HG03520 (cell line): Measurements from ENCODE around the gene SLC22A23.
"Not testable (repeated sequence)": the region's sequence is repeated elsewhere in the genome, so short reads cannot be mapped to it uniquely, and the experiment has no call there.

Source experiments
- ATAC-seq: cut with Tn5 transposase; IDR thresholded peaks from one replicate; pipeline ENCODE4 v1.9.1; 2021; ENCODE audit warnings: mild to moderate bottlenecking, moderate library complexity; ENCODE audit not compliant: unreplicated experiment

The SLC22A23 gene

GRCh38 chr6:3389390-3390167 is 67.3 kb downstream of the SLC22A23 start:
- no peak for ATAC-seq

GRCh38 chr6:3388786-3389185 is 68.1 kb downstream of the SLC22A23 start:
- ATAC-seq = no peak

- no peak for ATAC-seq
Measured at GRCh38 chr6:3386374-3386857, 70.4 kb downstream of the SLC22A23 start.

GRCh38 chr6:3385660-3386151 is 71.1 kb downstream of the SLC22A23 start:
- ATAC-seq = no peak

GRCh38 chr6:3385181-3385580 is 71.7 kb downstream of the SLC22A23 start:
- ATAC-seq = not testable (repeated sequence)

GRCh38 chr6:3384241-3385143 is 72.4 kb downstream of the SLC22A23 start:
- ATAC-seq = no peak

GRCh38 chr6:3383525-3383924 is 73.3 kb downstream of the SLC22A23 start:
- no peak for ATAC-seq

GRCh38 chr6:3382326-3383279 is 74.2 kb downstream of the SLC22A23 start:
- ATAC-seq = no peak

- no peak for ATAC-seq
Measured at GRCh38 chr6:3381233-3381921, 75.5 kb downstream of the SLC22A23 start.

- no peak for ATAC-seq
Measured at GRCh38 chr6:3380344-3381232, 76.3 kb downstream of the SLC22A23 start.

GRCh38 chr6:3379482-3380060 is 77.3 kb downstream of the SLC22A23 start:
- ATAC-seq = no peak

- not testable (repeated sequence) for ATAC-seq
Measured at GRCh38 chr6:3378808-3379207, 78.0 kb downstream of the SLC22A23 start.

- ATAC-seq = not testable (repeated sequence)
Measured at GRCh38 chr6:3378398-3378782, 78.5 kb downstream of the SLC22A23 start.

GRCh38 chr6:3377536-3378397 is 79.1 kb downstream of the SLC22A23 start:
- ATAC-seq = no peak

GRCh38 chr6:3376893-3377535 is 79.8 kb downstream of the SLC22A23 start:
- ATAC-seq = no peak

GRCh38 chr6:3376064-3376463 is 80.8 kb downstream of the SLC22A23 start:
- ATAC-seq = no peak

- no peak for ATAC-seq
Measured at GRCh38 chr6:3373597-3374203, 83.2 kb downstream of the SLC22A23 start.
